NCI-H1417 (cell line): ENCODE measurements around the gene ITPK1.

Source experiments
- DNase-seq, 3 experiments: peaks; one replicate each; lab custom pipeline; 2025; lab: John Stamatoyannopoulos, UW

The ITPK1 gene

DNA sequence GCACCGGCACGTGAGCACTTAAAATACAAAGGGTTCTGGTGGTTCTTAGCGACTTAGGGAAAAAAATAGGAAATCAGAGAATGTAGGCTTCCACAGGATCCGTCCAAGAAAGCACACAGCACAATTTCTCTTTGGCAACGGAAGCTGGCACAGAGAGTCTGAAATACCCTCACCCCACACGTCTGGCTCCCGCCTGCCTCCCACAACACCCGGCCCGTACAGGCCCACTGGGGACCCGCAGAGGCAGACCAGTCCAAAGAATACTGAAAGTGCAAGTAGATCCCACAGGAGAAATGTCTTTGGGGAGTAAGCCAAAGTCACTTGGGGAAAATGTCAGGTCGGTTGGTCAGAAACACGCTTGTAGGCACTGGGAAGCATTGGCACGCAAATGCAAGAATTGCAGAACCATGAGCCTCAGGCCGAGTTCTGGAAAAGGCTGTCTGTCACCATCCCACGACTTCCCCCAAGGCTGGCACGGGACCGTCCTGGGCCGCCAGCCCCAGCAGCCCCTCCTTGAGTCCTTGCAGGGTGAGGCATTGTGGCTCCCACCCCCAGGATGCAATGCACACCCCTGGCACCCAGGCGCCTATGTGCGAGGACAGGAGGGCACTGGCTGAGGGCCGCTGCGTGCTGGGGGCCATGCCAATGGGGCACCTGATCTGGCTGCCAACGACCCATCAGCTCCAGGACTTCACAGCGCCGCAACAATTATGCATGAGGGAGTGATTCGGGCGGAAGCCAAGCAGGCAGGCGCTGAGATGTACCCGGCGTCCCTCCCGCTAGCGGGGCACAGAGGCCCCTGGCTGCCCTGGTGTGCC lies 163.0 kb downstream of the ITPK1 start:
- DNase-seq = no peak

DNA sequence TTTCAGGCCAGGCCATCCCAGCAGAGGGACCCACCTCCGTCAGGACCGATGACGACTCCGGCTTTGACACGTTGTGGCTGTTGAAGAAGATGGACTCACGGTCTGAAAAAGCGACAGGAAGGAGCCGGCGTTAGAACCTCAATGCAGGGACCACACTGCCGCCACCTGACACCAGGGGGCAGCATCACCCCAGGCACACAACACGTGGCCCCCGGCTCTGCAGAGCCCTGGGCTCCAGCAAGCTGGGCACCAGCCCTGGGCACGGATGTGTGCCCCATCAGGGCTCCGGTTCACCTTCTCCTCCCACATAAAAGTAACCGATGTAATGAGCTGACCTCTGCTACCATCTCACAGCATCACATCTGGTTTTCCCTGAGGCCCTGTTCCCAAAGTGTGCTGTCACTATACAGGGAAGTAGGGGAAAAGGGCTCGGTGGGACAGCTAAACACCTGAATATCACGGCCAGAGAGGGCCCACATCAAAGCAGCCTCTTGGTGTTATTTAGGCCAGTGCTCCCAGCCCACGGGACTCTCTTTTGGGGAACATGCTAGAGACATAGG lies 163.7 kb downstream of the ITPK1 start:
- peak; percentile 70 to 82 (median 79) for DNase-seq

DNA sequence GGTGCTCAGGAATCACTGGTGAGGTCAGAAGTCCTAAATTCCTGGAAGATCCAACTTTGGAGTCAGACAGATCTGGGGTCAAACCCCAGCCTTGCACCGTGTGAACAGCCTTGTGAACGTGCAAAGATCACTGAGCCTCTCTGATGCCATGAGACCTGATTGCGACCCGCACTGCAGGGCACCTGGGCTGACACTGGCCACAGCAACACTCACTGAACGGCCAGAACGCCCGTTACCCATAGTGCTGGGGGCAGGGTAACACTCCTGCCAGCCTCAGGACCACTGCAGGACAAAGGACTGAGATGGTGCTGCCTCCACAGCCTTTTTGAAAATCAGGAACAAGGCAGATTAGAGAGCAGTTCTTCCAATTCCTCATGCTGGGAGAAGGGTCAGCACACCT lies 164.5 kb downstream of the ITPK1 start:
- DNase-seq = no peak

DNA sequence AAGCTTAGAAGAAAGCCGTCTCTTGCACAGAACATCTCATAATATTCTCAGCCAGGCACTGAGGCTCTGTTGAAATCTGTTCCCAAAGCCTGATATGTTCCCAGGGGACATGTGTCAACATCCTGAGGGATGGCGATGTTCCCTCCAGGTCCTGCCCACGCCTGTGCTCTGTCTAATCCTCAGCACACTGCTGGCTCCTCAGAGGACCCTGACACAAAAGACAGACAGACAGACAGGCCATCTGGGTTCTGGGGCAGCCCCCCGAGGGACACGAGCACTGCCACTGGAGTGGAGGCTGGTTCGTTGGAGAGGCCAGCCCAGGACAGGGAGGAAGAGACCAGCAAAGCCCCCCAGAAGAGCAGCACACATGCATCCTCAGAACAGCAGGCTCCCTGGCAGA lies 165.0 kb downstream of the ITPK1 start:
- DNase-seq = no peak

DNA sequence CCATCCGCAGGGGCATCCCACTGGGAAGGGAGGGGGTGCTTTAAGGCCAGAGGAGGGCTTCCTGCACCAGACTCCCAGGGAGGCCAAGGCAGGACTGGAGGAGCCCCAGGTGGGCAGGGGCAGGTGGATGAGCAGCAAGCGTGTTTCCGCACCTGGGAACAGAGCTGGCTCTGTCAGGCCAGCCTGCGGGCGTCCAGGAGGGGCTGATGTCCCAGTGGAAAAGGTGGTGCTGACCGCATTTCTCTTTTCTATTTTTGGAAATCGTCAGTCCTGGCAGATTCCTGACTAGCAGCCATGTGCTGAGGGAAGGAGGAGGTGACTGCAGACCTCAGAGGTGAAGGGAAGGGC lies 165.6 kb downstream of the ITPK1 start:
- no peak for DNase-seq

DNA sequence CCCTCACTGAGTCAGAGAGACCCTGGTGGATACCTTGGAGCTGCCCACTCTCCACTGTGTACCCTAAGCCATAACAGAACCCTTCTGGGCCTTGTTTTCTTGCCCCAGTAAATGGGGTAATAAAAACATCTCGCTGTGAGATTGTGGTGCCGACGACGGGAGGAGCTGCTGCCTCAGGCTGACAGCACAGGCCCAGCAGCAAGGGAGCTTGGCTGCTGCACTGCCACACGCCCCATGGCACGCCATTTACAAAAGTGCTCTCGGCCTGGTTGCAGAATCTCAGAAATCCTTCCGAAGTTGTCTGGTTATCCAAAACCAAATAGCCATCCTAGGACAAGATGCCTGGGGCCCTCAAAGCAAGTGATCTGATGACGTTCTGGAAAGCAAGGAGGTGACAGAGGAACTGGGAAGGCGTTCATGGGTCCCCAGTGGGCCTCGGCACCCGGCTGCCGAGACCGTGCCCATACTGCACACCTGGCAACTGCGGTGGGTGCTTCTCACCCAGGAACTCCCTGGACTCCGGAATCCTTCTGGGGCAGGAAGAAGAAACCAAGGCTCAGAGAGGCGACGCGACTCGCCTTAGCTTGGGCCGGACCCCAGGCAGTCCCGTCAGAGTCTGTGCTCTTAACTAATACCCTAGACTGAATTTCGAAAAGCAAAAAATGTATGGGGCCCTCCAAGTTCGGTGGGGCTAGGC lies 166.1 kb downstream of the ITPK1 start:
- DNase-seq = no peak

DNA sequence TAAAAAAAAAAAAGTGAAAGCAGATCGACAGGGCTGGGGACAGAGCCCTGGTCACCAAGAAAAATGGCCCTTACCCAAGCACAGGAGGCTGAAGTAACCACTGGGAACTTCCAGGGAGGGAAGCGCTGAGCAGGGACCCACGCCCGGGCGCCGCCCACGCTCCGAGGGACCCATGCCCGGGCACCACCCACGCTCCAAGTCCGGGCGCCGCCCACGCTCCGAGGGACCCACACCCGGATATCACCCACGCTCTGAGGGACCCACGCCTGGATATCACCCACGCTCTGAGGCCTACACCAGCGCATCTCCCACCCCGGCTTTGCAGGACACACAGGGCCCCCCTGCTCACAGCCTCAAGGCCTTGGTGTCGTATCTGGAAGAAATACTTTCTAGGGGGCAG lies 167.1 kb downstream of the ITPK1 start:
- DNase-seq = no peak

DNA sequence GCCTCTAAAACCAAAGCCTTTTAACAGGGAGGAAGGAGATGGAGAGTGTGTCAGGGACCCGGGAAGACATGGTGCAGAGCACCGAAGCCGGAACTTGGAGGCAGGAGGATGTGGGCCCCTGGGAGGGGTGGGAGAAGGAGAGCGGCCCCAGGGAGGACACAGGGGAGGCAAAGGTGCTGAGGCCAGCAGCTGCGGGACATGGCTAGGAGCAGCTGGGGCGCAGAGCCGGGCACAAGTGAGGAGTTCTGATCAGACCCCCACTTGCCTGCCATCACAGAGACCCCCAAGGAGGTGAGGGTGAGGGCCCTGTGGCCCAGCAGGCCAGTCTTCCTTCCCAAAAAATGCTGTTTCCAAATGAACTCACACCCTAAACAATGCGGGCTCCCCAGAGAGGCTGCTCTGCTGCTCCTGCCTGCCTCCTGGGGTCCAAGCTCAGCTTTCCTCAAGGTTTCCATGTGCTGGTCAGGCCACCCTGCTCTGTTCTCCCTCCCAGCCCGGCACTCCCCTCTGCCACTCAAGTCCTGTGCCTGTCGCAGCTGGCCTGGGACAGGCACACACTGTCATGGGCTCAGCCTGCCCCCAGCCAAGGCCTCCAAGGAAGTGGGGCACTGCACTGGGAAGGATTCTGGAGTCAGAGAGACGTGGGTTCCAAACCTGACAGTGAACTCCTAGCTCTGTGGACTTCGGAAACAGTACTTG lies 168.7 kb downstream of the ITPK1 start:
- no peak for DNase-seq

DNA sequence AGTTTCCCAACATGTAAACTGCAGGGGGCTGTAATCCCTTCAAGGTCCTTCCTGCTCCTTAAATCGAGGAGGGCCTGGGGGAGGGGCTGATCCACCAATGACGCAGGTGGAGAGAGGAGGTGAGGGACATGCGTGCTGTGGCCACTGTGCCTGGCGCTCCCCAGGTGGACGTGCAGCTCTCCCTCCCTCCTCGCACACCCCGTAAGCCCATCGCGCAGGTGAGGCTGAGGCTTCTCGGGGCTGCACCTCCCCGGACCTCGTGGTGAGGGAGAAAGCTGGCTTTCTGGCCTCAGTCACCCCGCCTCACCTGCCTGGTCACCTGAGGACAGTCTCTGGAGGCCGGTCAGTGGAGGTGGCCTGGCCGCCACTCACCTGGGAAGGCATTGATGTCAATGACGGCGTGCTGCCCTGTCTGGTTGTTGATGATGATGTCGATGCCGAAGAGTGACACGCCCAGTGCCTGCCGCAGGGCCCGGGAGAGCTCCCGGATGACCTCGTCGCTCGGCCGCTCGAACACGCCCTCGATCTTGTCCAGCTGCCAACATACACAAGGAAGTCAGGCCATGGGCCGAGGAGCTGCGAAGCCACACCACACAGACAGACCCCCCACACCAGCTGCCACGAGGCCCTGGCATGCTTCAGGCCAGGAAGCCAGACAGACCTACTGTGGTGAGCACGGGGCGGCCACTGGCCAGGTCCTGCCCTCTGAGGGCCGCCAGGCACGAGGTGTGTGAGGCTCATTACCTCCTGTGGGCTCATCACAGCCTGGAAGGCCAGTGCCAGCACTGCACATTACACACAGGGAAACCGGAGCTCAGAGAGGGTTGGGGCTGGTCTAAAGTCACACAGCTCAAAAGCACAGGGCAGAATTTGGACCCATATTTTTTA lies 169.5 kb downstream of the ITPK1 start:
- peak in 1 of 3 experiments; percentile 46 for DNase-seq

DNA sequence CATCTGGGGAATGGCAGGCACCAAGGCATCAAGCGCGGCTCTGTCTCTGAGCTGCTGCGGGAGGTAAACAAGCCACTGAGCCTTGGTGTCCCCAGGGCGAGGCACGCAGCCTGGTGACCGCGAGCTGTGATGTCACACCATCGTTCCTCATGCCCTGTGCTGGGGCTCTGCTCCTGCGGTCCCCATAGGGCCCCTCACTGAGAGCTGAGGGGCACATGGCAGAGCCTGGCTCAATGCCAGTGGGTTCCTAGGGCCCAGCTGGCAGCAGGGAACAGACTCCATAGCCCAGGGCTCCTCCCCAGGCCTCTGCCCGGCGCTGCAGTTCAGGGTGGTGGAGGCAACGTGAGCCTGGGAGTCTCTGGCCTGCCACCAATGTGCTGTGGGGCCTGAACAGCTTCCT lies 170.2 kb downstream of the ITPK1 start:
- DNase-seq = peak in 2 of 3 experiments; percentile 75 to 87

DNA sequence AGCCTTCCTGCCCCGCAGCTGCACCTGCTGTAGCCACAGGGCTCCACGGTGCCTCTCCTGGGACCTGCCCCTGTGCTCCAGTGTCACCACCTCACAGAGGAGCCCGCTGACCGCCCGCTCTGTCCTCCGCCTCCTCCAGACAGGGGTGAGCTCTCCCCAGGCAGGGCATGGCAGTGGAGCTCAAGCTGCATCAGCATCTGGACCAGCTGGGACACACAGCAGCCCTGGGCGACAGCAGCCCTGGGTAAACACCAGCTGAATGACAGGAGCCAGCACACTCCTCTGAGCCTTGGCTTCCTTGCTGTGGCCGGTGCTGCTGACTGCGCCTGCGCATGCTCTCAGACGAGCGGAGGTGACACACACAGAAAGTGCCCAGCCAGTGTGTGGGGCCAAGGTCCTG lies 170.7 kb downstream of the ITPK1 start:
- DNase-seq = peak in 2 of 3 experiments; percentile 77 to 90

DNA sequence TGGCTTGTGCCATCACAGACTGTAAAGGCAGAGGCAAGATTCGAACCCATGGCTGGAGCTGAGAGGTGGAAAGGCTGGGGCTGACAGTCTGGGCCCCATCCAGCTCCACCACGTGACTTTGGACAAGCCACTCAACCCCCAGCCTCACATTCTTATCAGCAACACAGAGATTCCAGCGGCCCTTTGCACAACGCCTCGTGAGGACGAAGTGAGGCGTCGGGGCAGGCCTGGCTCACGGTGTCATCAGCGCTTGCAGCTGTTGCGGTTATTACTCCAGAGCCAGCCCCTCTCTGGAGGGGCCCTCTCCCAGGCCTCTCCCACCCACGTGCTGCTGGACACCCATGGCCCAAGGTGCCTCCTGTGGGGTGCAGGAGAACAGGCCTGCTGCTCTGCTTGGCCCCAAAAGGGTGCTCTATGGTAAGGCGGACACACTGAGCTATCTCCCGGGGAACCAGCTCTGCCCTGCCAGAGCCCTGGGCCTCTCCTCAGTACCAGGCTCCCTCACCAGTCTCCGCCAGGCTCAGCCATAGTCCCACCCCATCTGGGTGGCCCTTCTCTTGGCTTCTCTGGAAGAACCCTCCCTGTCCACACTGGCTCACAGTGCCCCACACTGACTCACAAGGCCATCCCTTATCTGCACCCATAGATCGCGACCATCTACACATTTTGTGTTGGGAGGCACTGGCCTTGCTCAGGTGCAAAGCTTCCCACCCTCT lies 171.7 kb downstream of the ITPK1 start:
- no peak for DNase-seq

DNA sequence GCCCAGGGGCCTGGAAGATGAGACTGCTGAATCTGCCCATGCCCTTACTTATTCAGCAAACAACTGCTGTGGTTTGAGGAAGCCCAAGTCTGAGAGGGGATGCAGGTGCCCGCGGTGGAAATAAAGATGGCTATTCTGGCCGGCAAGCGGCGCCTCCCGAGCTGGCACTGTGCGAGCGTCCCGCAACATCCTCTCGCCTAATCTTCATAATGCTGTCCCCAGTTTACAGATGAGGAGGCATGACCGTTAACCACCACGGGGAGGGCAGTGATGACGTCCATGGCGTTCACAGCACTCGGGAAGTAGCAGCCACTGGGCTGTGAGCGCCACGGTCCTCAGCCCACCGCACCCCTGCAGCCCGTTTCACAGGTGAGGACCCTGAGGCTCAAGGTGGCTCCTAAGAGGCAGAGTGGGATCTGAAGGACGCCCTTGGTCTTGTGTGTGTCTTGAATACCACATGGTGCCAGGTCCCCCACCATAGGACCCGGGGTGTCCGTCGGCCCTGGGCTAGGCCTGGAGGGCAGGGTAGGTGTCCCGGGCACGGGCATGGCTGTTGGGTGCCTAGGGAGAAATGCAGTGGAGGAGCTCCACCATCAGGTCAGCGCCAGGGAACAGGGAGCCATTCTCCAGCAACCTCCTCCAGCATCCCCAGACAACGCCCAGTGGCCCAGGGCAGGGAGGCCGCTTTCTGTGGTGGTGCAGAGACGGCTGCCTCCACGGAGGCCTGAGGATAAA lies 172.6 kb downstream of the ITPK1 start:
- no peak for DNase-seq

DNA sequence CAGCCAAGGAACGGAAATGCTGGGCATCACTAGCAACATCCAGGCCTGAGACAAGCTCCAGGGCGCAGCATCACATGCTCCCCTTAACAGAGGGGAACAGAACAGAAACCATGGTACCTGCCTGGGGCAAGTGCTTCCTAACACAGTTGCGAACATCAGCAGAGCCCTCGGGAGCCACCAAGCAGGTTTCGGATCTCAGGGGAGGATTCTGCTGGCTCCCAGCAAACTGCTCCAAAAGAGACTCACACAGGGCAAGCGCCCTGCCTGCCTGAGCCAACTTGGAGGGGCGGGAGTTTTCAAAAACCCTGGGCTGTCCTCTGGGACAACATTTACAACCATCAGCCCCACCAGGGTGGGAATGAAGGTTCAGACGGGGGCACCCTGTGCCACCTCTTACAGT lies 173.1 kb downstream of the ITPK1 start:
- DNase-seq = no peak

DNA sequence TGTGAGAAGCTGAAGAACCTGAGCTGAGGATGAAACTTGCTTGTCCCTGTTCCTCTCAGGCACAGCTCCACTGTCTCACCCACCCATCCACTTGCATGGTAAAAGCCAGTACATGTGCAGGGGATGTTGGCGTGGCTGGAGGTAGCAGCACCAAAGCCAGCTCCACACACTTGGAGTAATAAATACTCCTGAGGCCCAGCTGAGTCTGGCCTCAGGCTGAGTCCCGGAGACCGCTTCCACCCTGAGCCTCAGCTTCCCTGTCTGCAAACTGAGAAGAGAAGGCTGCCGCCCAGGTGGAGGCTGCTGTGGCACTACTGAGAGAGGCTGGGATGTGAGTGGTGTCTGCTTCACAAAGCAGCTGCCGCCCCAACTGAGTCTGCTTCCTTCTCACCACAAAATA lies 173.6 kb downstream of the ITPK1 start:
- DNase-seq = no peak

DNA sequence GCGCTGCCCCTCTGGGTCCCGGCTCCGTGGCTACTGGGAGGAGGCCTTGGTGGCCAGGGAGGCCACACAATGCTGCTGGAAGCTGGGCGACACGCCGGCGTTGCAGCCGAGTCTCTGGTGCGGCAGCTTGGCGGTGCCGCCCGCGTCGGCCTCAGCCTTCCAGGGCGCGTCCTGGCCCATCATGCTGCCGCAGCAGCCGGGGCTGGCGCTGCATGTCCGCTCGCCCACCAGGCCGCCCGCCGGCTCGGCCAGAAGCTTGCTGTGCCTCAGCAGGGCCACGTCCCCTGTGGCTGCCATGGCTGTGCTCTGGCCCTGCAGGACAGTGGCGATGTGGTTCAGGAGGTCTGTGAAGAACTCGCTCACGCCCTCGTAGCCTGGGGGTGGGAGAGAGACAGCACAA lies 174.2 kb downstream of the ITPK1 start:
- DNase-seq = no peak

DNA sequence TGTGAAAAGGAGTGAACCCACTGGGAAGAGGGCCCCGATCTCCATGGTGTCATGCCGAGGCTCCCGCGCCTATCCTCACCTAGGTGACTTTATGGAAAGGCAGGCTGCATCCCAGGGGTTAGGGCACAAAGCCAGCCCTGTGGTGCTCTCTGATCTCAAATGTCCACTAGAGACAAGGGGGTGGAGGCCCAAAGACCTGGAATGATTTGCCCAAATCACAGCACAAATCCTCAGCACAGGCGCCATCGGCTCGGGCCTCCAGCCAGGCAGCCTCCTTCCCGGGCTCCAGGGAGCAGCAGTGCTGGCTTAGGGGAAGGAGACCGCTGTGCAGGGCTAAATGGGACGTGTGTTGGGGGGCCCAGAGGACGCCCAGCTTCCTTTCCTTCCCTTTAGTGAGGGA lies 175.2 kb downstream of the ITPK1 start:
- DNase-seq = no peak

DNA sequence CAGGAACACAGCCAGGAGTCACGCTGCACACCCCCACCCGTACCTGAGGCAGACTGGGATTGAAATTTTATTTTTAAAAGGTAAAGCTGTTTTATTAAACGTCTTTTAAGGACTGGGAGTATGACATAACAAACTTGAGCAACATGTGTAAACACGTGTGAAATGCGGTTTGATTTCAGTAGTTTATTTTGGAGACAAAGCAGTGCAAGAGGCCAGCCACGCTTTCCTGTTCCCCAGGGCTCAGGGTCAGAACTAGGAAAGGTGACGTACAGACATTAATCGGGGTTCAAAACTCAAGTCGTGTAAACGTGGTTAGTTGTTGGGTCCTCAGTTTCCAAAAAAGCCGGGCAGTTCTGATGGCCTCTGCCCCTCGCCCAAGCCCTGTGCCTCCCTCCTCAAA lies 176.0 kb downstream of the ITPK1 start:
- DNase-seq = no peak

DNA sequence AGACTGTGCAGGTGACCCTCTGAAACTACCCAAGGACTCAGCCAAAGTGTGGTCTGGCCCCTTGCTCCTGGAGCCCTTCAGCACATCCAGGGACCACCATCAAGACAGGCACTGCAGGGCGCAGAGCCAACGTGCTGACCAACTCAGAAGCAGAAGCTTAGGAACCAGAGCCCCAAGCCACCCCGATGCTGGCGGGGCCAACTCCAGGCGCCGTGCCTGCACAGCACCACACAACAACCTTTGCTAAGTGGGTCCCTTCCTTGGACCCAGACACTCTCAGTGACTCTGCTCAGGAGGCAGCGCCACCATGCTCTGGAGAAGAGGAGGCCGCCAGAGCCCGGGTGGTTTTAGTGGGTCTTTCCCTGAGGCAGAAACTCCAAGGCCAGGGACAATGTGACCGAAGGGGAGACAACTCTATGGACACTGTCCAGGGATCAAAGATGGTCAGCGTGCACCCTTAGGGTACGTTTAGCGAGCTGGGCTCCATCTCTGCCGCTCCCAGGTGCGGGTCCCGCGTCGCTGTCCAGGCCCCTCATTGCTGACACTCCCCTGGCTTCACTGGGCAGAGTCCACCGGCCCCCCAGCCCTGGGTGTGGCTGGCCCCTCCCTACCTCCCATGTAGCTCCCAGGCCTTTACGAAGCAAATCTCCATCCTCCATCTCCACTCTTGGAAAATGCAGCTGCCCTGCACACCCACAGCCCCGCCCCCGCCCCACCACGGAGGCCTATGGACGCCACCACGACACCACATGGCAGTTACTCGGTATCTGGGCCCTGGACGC lies 176.6 kb downstream of the ITPK1 start:
- DNase-seq = no peak
